Measurements from ENCODE around the gene PLA2G2E.

Gene PLA2G2E

GRCh38 chr1:19907456-19907855, 16.0 kb downstream of the PLA2G2E start:
- H3K4me3 ChIP-seq (ENCODE audit: low read depth in 1 of 2, low read length in 1 of 2) = no peak overlapping the region
- TF ChIP-seq, protein P1, sequence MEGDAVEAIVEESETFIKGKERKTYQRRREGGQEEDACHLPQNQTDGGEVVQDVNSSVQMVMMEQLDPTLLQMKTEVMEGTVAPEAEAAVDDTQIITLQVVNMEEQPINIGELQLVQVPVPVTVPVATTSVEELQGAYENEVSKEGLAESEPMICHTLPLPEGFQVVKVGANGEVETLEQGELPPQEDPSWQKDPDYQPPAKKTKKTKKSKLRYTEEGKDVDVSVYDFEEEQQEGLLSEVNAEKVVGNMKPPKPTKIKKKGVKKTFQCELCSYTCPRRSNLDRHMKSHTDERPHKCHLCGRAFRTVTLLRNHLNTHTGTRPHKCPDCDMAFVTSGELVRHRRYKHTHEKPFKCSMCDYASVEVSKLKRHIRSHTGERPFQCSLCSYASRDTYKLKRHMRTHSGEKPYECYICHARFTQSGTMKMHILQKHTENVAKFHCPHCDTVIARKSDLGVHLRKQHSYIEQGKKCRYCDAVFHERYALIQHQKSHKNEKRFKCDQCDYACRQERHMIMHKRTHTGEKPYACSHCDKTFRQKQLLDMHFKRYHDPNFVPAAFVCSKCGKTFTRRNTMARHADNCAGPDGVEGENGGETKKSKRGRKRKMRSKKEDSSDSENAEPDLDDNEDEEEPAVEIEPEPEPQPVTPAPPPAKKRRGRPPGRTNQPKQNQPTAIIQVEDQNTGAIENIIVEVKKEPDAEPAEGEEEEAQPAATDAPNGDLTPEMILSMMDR (IDR thresholded peaks at IDR 0.05) = no peak

GRCh38 chr1:19903621-19904020, 19.8 kb downstream of the PLA2G2E start:
- TF ChIP-seq, protein P1 (IDR thresholded peaks at IDR 0.05) = no peak
- Histone ChIP-seq H3K36me3 (peaks cover 63% of the 10 kb centered on the region), H3K27ac (no peak overlapping the region), H3K27me3 (no peaks in the 10 kb centered on the region), H3K4me3 (ENCODE audit: low read depth in 1 of 2, low read length in 1 of 2) (no peak overlapping the region), H3K9me3 (no peaks in the 10 kb centered on the region), H3K4me1 (ENCODE audit: control insufficient read depth in 1 of 2, insufficient read depth in 1 of 2, low read depth in 1 of 2, low read length in 1 of 2) (no peaks in the 10 kb centered on the region)

More at GRCh38 chr1:19907456-19907855, 16.0 kb downstream of the PLA2G2E start:
- H3K4me1 ChIP-seq (ENCODE audit: control insufficient read depth in 1 of 2, insufficient read depth in 1 of 2, low read depth in 1 of 2, low read length in 1 of 2) = no peaks in the 10 kb centered on the region
- peaks cover 86% of the 10 kb centered on the region for H3K36me3 ChIP-seq
- no peaks in the 10 kb centered on the region for H3K27me3 ChIP-seq
- no peak overlapping the region for H3K27ac ChIP-seq
- no peaks in the 10 kb centered on the region for H3K9me3 ChIP-seq

DNA sequence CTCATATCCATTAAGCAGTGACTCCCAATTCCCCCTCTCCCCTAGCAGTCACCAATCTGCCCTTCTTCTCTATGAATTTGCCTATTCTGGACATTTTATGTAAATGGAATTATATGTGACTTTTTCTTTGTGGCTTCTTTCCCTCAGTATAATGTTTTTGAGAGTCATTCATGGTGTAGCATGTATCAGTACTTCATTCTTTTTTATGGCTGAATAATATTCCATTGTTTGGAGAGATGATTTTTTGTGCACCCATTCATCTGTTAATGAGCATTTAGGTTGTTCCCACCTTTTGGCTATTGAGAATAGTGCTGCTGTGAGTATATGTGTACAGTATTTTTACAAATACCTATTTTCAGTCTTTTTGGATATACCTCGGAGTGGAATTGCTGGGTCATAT, 21.8 kb downstream of the PLA2G2E start:
- Histone ChIP-seq H3K27ac (no peak overlapping the region), H3K27me3 (no peaks in the 10 kb centered on the region), H3K4me1 (ENCODE audit: control insufficient read depth in 1 of 2, insufficient read depth in 1 of 2, low read depth in 1 of 2, low read length in 1 of 2) (no peaks in the 10 kb centered on the region), H3K9me3 (no peaks in the 10 kb centered on the region), H3K4me3 (ENCODE audit: low read depth in 1 of 2, low read length in 1 of 2) (no peak overlapping the region), H3K36me3 (peaks cover 45% of the 10 kb centered on the region)
- TF ChIP-seq, protein P1 (IDR thresholded peaks at IDR 0.05) = no peak

GRCh38 chr1:19894218-19894617, 29.2 kb downstream of the PLA2G2E start:
- Histone ChIP-seq H3K36me3 (peaks cover 49% of the 10 kb centered on the region), H3K27me3 (no peaks in the 10 kb centered on the region), H3K4me1 (ENCODE audit: control insufficient read depth in 1 of 2, insufficient read depth in 1 of 2, low read depth in 1 of 2, low read length in 1 of 2) (no peaks in the 10 kb centered on the region), H3K4me3 (ENCODE audit: low read depth in 1 of 2, low read length in 1 of 2) (no peak overlapping the region), H3K9me3 (no peaks in the 10 kb centered on the region), H3K27ac (no peak overlapping the region)
- TF ChIP-seq, protein P1 (IDR thresholded peaks at IDR 0.05) = no peak

DNA sequence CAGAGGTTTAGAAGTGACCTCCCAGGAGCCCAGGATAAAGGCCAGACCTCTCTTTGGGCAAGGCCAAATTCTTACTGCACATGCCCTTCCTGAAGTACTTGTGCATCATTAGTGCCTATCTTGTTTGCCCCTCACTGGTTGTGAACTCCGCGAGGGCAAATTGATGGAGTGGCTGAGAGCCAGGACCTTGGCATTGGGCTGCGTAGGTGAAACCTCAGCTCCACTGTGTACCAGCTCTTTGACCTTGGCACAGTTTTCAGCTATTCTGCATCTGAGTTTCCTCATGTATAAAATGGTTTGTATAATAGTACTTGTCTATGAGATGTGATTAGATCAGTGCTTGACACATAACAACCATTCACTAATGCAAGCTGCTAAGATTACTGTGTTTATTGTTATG, 29.7 kb downstream of the PLA2G2E start:
- no peak overlapping the region for H3K27ac ChIP-seq
- no peak overlapping the region for H3K4me3 ChIP-seq (ENCODE audit: low read depth in 1 of 2, low read length in 1 of 2)
- H3K27me3 ChIP-seq = no peaks in the 10 kb centered on the region
- H3K9me3 ChIP-seq = no peaks in the 10 kb centered on the region
- H3K4me1 ChIP-seq (ENCODE audit: control insufficient read depth in 1 of 2, insufficient read depth in 1 of 2, low read depth in 1 of 2, low read length in 1 of 2) = no peaks in the 10 kb centered on the region
- TF ChIP-seq, protein P1 (IDR thresholded peaks at IDR 0.05) = no peak
- peaks cover 44% of the 10 kb centered on the region for H3K36me3 ChIP-seq

All from neutrophil (primary cell).